Measurements from ENCODE around the gene SESN2.

GRCh38 chr1:28296401-28297261 lies 37.3 kb downstream of the SESN2 start:
- TF ChIP-seq CTCF (IDR thresholded peaks at IDR 0.05) (no peak), POLR2AphosphoS5 (IDR thresholded peaks at IDR 0.05) (peak in 1 of 4 donors; percentile 8), POLR2A (IDR thresholded peaks at IDR 0.05) (no peak)

Measured in sigmoid colon (tissue), 4 donors.